ENCODE measurements around the gene CYBC1.

- TF ChIP-seq YY1 (IDR thresholded peaks at IDR 0.05; ENCODE audit: insufficient read depth, insufficient read length) = no peak
- TF ChIP-seq ZNF274 (IDR thresholded peaks at IDR 0.05; ENCODE audit: low read depth, low read length) = no peak
Observed at GRCh38 chr17:82479602-82480001, 29.1 kb upstream of the CYBC1 start.

Data from NT2/D1 (cell line).